ENCODE measurements around the gene SFXN2.
A peak's percentile ranks its signal among the peaks of the same experiment; 100 is the strongest.

Gene SFXN2

DNA sequence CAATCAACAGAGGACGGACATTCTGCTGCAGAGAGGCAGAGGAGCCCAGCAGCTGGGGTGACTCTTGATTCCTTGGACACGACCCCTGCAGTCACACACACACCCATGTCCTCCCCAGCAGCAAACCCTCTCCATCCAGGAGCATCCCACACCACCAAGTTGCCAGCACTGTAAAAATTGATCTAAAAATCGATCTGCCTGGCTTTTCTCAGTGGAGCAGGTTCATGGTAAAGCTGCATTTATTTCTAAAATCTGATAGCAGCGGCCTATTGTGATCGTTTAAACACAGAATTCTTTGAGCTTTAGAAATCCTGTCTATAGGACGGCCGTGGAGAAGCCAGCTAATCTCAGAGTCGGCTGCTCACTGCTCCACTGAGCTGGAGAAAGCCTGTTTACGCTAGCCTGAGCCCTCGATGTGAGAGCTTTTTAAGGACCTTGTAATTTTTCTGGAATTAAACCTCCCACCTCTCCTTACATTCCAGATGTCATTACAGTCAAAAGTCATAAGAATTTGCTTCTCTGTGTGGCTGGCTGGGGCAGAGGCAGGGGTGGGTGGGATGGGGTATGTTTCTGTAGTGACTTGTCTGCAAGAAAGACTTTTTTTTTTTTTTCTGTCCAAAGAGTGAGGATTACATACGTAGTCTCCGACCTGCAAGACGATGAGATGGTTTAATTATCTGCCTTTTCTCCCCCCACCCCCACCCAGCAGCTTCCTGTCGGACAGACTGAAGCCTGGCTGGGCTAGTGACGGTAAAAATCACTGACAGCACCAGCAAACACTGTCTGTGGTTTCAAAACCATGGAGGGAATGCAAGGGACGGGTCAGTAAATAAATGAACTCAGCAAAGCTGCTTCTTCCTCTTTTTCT lies 38.5 kb upstream of the SFXN2 start:
- Histone ChIP-seq H3K9me2 (replicated peaks; ENCODE audit: low read depth, low read length) (no peaks in the 10 kb centered on the region), H3K27me3 (ENCODE audit: insufficient read depth, low read length, poor library complexity, severe bottlenecking) (no peaks in the 10 kb centered on the region), H3K9ac (ENCODE audit: low read depth, low read length, poor library complexity, severe bottlenecking) (peak overlapping the region; percentile 61), H2AFZ (ENCODE audit: low read length) (no peak overlapping the region), H3F3A (ENCODE audit: low read depth) (no peaks in the 10 kb centered on the region), H3K4me2 (ENCODE audit: low read depth, low read length, poor library complexity, severe bottlenecking) (peak overlapping the region; percentile 91), H3K79me2 (ENCODE audit: insufficient read depth, low read length) (no peaks in the 10 kb centered on the region), H3K36me3 (ENCODE audit: insufficient read depth, low read length) (no peaks in the 10 kb centered on the region), H3K4me1 (ENCODE audit: insufficient read depth, low read length, poor library complexity, severe bottlenecking) (peaks cover 60% of the 10 kb centered on the region), H4K20me1 (ENCODE audit: insufficient read depth, low read length, poor library complexity, severe bottlenecking) (no peaks in the 10 kb centered on the region), H3K4me3 (ENCODE audit: low read length, poor library complexity, severe bottlenecking) (no peak overlapping the region), H3K9me3 (ENCODE audit: insufficient read depth, low read depth, low read length) (no peaks in the 10 kb centered on the region)
- no peak for TF ChIP-seq EZH2phosphoT487 (IDR thresholded peaks at IDR 0.05; ENCODE audit: borderline replicate concordance)
- TF ChIP-seq, protein P1, sequence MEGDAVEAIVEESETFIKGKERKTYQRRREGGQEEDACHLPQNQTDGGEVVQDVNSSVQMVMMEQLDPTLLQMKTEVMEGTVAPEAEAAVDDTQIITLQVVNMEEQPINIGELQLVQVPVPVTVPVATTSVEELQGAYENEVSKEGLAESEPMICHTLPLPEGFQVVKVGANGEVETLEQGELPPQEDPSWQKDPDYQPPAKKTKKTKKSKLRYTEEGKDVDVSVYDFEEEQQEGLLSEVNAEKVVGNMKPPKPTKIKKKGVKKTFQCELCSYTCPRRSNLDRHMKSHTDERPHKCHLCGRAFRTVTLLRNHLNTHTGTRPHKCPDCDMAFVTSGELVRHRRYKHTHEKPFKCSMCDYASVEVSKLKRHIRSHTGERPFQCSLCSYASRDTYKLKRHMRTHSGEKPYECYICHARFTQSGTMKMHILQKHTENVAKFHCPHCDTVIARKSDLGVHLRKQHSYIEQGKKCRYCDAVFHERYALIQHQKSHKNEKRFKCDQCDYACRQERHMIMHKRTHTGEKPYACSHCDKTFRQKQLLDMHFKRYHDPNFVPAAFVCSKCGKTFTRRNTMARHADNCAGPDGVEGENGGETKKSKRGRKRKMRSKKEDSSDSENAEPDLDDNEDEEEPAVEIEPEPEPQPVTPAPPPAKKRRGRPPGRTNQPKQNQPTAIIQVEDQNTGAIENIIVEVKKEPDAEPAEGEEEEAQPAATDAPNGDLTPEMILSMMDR (conservative IDR thresholded peaks at IDR 0.05; ENCODE audit: low read length): no peak

DNA sequence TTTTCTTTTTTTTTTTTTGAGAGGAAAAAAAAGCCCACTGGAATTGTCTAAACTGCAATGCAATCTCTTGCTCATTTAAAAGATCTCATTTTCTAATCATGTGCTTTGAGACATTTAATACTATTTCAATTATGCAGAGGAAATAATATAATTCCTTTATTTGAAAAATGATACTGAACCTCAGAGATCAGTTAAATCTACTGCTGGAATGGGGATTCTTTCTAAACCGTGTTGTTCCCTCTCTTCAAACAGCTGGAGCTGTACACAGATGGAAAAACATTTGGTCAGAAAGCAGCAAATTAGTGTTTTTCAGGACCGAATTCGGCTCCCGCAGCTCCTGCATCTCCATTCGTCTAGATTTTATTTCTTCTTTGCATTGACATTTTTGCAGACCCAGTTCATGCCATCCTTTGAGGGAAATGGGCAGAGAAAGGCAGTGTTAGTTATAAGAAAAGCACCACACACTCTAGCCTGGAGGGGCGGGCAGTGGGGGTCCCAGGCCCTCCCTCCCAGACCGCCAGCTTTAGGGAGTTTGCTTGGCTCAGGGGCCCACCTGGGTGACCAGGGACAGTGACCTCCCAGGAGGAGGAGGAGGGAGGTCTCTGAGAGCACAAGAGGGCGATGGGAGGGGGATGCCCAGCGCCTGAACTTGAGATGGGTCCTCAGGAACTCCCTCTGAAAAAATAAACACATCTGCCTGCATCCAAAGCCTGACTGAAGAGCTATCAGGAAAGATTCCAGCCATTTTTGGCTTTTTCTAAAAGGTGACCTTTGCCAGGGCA lies 37.7 kb upstream of the SFXN2 start:
- no peak for TF ChIP-seq EZH2phosphoT487 (IDR thresholded peaks at IDR 0.05; ENCODE audit: borderline replicate concordance)
- TF ChIP-seq, protein P1 (conservative IDR thresholded peaks at IDR 0.05; ENCODE audit: low read length): no peak
- Histone ChIP-seq H3F3A (ENCODE audit: low read depth) (no peaks in the 10 kb centered on the region), H3K9me2 (replicated peaks; ENCODE audit: low read depth, low read length) (no peaks in the 10 kb centered on the region), H3K4me1 (ENCODE audit: insufficient read depth, low read length, poor library complexity, severe bottlenecking) (peaks cover 57% of the 10 kb centered on the region), H3K27me3 (ENCODE audit: insufficient read depth, low read length, poor library complexity, severe bottlenecking) (no peaks in the 10 kb centered on the region), H3K4me2 (ENCODE audit: low read depth, low read length, poor library complexity, severe bottlenecking) (peak overlapping the region; percentile 55), H4K20me1 (ENCODE audit: insufficient read depth, low read length, poor library complexity, severe bottlenecking) (no peaks in the 10 kb centered on the region), H3K9me3 (ENCODE audit: insufficient read depth, low read depth, low read length) (no peaks in the 10 kb centered on the region), H3K9ac (ENCODE audit: low read depth, low read length, poor library complexity, severe bottlenecking) (no peak overlapping the region), H3K36me3 (ENCODE audit: insufficient read depth, low read length) (no peaks in the 10 kb centered on the region), H2AFZ (ENCODE audit: low read length) (no peak overlapping the region), H3K79me2 (ENCODE audit: insufficient read depth, low read length) (no peaks in the 10 kb centered on the region), H3K4me3 (ENCODE audit: low read length, poor library complexity, severe bottlenecking) (no peak overlapping the region)

DNA sequence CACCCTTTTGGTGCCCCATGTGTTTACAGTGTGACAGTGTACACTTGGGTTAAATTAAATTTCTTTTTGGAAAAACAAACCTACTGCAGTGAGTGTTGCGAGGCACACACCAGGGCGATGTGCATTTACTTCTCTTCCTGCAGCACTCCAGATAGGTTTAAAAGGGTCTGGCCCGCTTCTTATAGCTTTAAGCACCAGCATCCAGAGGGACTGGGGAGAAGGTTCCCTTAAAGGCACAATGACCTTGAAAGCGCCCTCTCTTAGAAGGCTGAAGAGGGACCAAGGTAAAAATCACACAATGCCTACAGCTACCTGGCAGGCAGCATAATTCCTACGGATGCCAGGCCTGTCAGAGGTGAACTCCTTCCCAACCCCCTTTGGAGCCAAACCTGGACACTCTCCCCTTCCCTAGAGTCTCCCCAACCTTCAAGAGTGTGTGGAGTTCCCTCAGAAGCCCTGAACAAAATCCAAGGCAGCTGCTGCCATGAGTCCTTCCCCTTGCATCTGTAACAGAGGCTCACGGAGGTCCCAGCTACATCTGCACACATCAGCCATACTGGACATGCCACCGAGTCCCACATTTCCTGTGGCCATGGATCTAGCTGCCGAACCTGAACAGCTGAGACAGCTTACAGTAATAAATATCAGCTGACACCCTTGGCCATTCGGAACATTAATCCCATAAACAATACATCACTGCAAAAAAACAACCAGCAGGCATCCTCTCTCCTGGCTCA lies 36.9 kb upstream of the SFXN2 start:
- Histone ChIP-seq H3K79me2 (ENCODE audit: insufficient read depth, low read length) (no peaks in the 10 kb centered on the region), H3K9ac (ENCODE audit: low read depth, low read length, poor library complexity, severe bottlenecking) (no peak overlapping the region), H3K27me3 (ENCODE audit: insufficient read depth, low read length, poor library complexity, severe bottlenecking) (no peaks in the 10 kb centered on the region), H4K20me1 (ENCODE audit: insufficient read depth, low read length, poor library complexity, severe bottlenecking) (no peaks in the 10 kb centered on the region), H3K9me2 (replicated peaks; ENCODE audit: low read depth, low read length) (no peaks in the 10 kb centered on the region), H3K4me2 (ENCODE audit: low read depth, low read length, poor library complexity, severe bottlenecking) (no peak overlapping the region), H3K4me1 (ENCODE audit: insufficient read depth, low read length, poor library complexity, severe bottlenecking) (peaks cover 56% of the 10 kb centered on the region), H3K9me3 (ENCODE audit: insufficient read depth, low read depth, low read length) (no peaks in the 10 kb centered on the region), H3K36me3 (ENCODE audit: insufficient read depth, low read length) (no peaks in the 10 kb centered on the region; the same call in 1 of the 2 replicates), H3F3A (ENCODE audit: low read depth) (no peaks in the 10 kb centered on the region), H3K4me3 (ENCODE audit: low read length, poor library complexity, severe bottlenecking) (no peak overlapping the region), H2AFZ (ENCODE audit: low read length) (no peak overlapping the region)
- no peak for TF ChIP-seq EZH2phosphoT487 (IDR thresholded peaks at IDR 0.05; ENCODE audit: borderline replicate concordance)
- TF ChIP-seq, protein P1 (conservative IDR thresholded peaks at IDR 0.05; ENCODE audit: low read length): no peak
